A673 (cell line): ENCODE data around the gene C3orf62.

Experiments
- EZH2 ChIP-seq: fragments of 200-600 bp; sonication (generic); IDR thresholded peaks from 2 replicates; pipeline ENCODE4 v1.6.1; 2017; ENCODE audit warnings: borderline replicate concordance, low read depth, mild to moderate bottlenecking, mixed read lengths, antibody characterized with exemption, low read length; ENCODE audit not compliant: poor library complexity, severe bottlenecking
- TF ChIP-seq, protein P1 (sequence below): fragments of 300-800, 200-600 bp; sonication (generic); conservative IDR thresholded peaks from 2 replicates; pipeline ENCODE4 v1.5.1; 2017; ENCODE audit warnings: low read depth, mild to moderate bottlenecking, antibody characterized with exemption, low read length, moderate library complexity, mixed read lengths

DNA sequence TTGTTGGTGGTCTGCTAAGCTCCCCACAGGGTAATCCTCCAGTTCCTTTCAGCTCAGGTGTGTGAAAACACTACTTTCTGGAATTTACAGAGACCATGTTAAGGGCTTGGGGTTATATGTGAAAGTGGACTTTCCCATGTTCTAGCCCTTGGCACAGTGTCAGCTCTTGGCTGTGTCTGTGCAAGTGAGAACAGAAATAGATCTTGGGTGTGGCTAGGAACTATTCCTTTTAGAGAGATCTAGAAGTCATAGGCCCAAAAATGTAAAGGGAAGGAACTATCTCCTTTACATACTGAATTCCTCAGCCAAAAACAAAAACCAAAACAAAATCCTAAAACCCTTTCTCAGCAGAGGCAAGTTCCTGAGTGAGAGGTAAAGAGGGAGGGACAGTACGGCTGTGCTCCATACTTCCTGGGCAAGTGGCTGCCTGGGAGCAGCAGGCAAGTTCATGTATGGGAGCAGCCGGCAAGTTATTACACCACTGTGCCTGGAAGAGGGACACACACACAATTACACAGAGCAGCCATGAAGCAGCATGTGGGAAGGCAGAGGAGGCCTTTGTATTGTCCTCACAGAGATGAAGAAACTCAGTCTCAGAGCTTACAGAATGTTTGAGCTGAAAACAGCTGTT, 19.9 kb upstream of the C3orf62 start:
- TF ChIP-seq, protein P1, sequence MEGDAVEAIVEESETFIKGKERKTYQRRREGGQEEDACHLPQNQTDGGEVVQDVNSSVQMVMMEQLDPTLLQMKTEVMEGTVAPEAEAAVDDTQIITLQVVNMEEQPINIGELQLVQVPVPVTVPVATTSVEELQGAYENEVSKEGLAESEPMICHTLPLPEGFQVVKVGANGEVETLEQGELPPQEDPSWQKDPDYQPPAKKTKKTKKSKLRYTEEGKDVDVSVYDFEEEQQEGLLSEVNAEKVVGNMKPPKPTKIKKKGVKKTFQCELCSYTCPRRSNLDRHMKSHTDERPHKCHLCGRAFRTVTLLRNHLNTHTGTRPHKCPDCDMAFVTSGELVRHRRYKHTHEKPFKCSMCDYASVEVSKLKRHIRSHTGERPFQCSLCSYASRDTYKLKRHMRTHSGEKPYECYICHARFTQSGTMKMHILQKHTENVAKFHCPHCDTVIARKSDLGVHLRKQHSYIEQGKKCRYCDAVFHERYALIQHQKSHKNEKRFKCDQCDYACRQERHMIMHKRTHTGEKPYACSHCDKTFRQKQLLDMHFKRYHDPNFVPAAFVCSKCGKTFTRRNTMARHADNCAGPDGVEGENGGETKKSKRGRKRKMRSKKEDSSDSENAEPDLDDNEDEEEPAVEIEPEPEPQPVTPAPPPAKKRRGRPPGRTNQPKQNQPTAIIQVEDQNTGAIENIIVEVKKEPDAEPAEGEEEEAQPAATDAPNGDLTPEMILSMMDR, result no peak
- no peak for TF ChIP-seq EZH2
